GM23338 (cell line): ENCODE measurements around the gene LAMA4. TPM values are rescaled to one million over a fixed set of nuclear protein-coding genes. Genes with fewer than 3 reads are reported as not detected.

Source experiments
- CREB1 ChIP-seq: fragments of 250-450 bp; sonication (Bioruptor Pico); IDR thresholded peaks from 2 replicates; pipeline ENCODE4 v1.5.0; 2020; ENCODE audit warnings: low read depth, mild to moderate bottlenecking, moderate library complexity
- EZH2 ChIP-seq: fragments of 200-600 bp; sonication (generic); IDR thresholded peaks from one replicate; pipeline ENCODE4 v1.8.0; 2017; ENCODE audit warnings: antibody characterized with exemption, mild to moderate bottlenecking, low read depth; ENCODE audit not compliant: unreplicated experiment
- EZH2phosphoT487 ChIP-seq: fragments of 200-600 bp; sonication (generic); IDR thresholded peaks from one replicate; pipeline ENCODE4 v1.8.1; 2018; ENCODE audit warnings: antibody characterized with exemption; ENCODE audit not compliant: unreplicated experiment
- JUNB ChIP-seq: IDR thresholded peaks from one replicate; pipeline ENCODE4 v1.6.1; 2016; ENCODE audit warnings: antibody characterized with exemption; ENCODE audit not compliant: unreplicated experiment
- POLR2AphosphoS5 ChIP-seq: IDR thresholded peaks from 2 replicates; pipeline ENCODE4 v1.6.1; 2016; ENCODE audit warnings: antibody characterized with exemption, low read depth
- ZNF114 ChIP-seq: fragments of 250-450 bp; sonication (Bioruptor Pico); IDR thresholded peaks from 2 replicates; pipeline ENCODE4 v1.5.0; 2020; ENCODE audit warnings: mild to moderate bottlenecking, moderate library complexity
- ZNF331 ChIP-seq: fragments of 250-450 bp; sonication (Bioruptor Pico); IDR thresholded peaks from 2 replicates; pipeline ENCODE4 v1.5.0; 2020; ENCODE audit warnings: low read depth, mild to moderate bottlenecking, moderate library complexity
- polyA plus RNA-seq: library from polyadenylated mRNA; unstranded; fragments of >200 nt; fragmentation: Nextera tagmentation; extraction: Ambion mirVana; gene quantifications from 2 replicates; pipeline ENCODE4 v1.2.1, GENCODE V29; 2016
- total RNA-seq: library from RNA; depleted of rRNA; stranded (reverse); fragments of >200 nt; shearing (Covaris generic); gene quantifications from 2 replicates; pipeline ENCODE4 v1.2.3, GENCODE V29; 2014
- TF ChIP-seq, protein P1 (sequence below): fragments of 250-450 bp; sonication (Bioruptor Pico); IDR thresholded peaks from 2 replicates; pipeline ENCODE4 v1.5.0; 2020; ENCODE audit warnings: mild to moderate bottlenecking, moderate library complexity
- TF ChIP-seq, protein P2 (sequence below), 2 experiments: fragments of 200-600 bp in 1 of 2; sonication (generic) in 1 of 2; conservative IDR thresholded peaks; 2 replicates each; pipeline versions ENCODE4 v1.5.1 to v1.6.1; 2016 to 2017; ENCODE audit warnings: antibody characterized with exemption in 2 of 2, low read depth in 2 of 2, mild to moderate bottlenecking in 2 of 2, moderate library complexity in 1 of 2
- TF ChIP-seq, protein P3 (sequence below): IDR thresholded peaks from 2 replicates; pipeline ENCODE4 v1.6.1; 2016; ENCODE audit warnings: antibody characterized with exemption

LAMA4 gene
- total and polyA plus RNA-seq, 2 experiments from 2014 or later: 1.7 to 2.8 TPM

DNA sequence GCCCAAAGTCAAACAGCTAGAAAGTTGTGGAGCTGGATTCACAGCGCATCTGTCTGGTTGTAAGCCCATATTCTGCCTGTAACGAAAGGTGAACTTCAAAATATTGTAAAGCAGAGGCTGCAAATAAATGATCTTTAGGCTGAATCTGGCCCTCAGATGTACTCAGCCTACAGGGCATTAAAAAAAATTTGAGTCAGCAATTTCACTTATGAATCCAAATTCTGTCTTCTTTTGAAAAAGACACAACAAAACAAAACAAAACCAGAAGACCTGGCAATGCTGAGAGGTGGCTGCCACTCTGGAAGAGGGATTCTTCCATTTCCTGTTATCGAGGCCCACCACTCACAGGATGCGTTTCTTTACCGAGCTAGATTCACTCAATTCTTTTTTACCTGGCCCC is 7.1 kb downstream of the LAMA4 start (continued):
- TF ChIP-seq, protein P1, sequence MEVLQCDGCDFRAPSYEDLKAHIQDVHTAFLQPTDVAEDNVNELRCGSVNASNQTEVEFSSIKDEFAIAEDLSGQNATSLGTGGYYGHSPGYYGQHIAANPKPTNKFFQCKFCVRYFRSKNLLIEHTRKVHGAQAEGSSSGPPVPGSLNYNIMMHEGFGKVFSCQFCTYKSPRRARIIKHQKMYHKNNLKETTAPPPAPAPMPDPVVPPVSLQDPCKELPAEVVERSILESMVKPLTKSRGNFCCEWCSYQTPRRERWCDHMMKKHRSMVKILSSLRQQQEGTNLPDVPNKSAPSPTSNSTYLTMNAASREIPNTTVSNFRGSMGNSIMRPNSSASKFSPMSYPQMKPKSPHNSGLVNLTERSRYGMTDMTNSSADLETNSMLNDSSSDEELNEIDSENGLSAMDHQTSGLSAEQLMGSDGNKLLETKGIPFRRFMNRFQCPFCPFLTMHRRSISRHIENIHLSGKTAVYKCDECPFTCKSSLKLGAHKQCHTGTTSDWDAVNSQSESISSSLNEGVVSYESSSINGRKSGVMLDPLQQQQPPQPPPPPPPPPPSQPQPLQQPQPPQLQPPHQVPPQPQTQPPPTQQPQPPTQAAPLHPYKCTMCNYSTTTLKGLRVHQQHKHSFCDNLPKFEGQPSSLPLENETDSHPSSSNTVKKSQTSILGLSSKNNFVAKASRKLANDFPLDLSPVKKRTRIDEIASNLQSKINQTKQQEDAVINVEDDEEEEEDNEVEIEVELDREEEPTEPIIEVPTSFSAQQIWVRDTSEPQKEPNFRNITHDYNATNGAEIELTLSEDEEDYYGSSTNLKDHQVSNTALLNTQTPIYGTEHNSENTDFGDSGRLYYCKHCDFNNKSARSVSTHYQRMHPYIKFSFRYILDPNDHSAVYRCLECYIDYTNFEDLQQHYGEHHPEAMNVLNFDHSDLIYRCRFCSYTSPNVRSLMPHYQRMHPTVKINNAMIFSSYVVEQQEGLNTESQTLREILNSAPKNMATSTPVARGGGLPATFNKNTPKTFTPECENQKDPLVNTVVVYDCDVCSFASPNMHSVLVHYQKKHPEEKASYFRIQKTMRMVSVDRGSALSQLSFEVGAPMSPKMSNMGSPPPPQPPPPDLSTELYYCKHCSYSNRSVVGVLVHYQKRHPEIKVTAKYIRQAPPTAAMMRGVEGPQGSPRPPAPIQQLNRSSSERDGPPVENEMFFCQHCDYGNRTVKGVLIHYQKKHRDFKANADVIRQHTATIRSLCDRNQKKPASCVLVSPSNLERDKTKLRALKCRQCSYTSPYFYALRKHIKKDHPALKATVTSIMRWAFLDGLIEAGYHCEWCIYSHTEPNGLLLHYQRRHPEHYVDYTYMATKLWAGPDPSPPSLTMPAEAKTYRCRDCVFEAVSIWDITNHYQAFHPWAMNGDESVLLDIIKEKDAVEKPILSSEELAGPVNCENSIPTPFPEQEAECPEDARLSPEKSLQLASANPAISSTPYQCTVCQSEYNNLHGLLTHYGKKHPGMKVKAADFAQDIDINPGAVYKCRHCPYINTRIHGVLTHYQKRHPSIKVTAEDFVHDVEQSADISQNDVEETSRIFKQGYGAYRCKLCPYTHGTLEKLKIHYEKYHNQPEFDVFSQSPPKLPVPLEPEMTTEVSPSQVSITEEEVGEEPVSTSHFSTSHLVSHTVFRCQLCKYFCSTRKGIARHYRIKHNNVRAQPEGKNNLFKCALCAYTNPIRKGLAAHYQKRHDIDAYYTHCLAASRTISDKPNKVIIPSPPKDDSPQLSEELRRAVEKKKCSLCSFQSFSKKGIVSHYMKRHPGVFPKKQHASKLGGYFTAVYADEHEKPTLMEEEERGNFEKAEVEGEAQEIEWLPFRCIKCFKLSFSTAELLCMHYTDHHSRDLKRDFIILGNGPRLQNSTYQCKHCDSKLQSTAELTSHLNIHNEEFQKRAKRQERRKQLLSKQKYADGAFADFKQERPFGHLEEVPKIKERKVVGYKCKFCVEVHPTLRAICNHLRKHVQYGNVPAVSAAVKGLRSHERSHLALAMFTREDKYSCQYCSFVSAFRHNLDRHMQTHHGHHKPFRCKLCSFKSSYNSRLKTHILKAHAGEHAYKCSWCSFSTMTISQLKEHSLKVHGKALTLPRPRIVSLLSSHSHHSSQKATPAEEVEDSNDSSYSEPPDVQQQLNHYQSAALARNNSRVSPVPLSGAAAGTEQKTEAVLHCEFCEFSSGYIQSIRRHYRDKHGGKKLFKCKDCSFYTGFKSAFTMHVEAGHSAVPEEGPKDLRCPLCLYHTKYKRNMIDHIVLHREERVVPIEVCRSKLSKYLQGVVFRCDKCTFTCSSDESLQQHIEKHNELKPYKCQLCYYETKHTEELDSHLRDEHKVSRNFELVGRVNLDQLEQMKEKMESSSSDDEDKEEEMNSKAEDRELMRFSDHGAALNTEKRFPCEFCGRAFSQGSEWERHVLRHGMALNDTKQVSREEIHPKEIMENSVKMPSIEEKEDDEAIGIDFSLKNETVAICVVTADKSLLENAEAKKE (CRISPR knock-in tag): no peak
- TF ChIP-seq EZH2 (no peak), JUNB (no peak), ZNF331 (no peak), CREB1 (CRISPR knock-in tag) (no peak), ZNF114 (CRISPR knock-in tag) (no peak), EZH2phosphoT487 (no peak), POLR2AphosphoS5 (no peak)
- TF ChIP-seq, protein P2, sequence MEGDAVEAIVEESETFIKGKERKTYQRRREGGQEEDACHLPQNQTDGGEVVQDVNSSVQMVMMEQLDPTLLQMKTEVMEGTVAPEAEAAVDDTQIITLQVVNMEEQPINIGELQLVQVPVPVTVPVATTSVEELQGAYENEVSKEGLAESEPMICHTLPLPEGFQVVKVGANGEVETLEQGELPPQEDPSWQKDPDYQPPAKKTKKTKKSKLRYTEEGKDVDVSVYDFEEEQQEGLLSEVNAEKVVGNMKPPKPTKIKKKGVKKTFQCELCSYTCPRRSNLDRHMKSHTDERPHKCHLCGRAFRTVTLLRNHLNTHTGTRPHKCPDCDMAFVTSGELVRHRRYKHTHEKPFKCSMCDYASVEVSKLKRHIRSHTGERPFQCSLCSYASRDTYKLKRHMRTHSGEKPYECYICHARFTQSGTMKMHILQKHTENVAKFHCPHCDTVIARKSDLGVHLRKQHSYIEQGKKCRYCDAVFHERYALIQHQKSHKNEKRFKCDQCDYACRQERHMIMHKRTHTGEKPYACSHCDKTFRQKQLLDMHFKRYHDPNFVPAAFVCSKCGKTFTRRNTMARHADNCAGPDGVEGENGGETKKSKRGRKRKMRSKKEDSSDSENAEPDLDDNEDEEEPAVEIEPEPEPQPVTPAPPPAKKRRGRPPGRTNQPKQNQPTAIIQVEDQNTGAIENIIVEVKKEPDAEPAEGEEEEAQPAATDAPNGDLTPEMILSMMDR (conservative IDR thresholded peaks at IDR 0.05; ENCODE audit: low read depth in 2 of 2): no peak
- TF ChIP-seq, protein P3, sequence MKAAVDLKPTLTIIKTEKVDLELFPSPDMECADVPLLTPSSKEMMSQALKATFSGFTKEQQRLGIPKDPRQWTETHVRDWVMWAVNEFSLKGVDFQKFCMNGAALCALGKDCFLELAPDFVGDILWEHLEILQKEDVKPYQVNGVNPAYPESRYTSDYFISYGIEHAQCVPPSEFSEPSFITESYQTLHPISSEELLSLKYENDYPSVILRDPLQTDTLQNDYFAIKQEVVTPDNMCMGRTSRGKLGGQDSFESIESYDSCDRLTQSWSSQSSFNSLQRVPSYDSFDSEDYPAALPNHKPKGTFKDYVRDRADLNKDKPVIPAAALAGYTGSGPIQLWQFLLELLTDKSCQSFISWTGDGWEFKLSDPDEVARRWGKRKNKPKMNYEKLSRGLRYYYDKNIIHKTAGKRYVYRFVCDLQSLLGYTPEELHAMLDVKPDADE: no peak
